Caco-2 (cell line): ENCODE measurements around the gene SERPING1. TPM values are rescaled to one million over a fixed set of nuclear protein-coding genes. Genes with fewer than 3 reads are reported as not detected.

Experiments
- BruUV-seq: library from RNA; stranded (reverse); fragments of 400-500 nt; replicated peaks from 2 replicates; lab custom pipeline; 2021; lab: Mats Ljungman, UMichigan
- CTCF ChIA-PET: fragments of 300-600 bp; sonication (Branson Sonifier 250); formaldehyde crosslinking; loops from one replicate; lab custom pipeline; 2022; ENCODE audit warnings: antibody characterized with exemption; lab: Charles Lee
- POLR2A ChIA-PET: fragments of 300-600 bp; sonication (Branson Sonifier 250); formaldehyde crosslinking; loops from one replicate; lab custom pipeline; 2022; ENCODE audit warnings: antibody characterized with exemption; lab: Charles Lee
- DNase-seq, 2 experiments: peaks; one replicate each; pipeline versions ENCODE4 v3.0.0 to v3.0.0-alpha.2; 2020 to 2022
- H3K27me3 ChIP-seq: replicated peaks from 2 replicates; pipeline ENCODE4 v1.6.0; 2011; ENCODE audit warnings: low read length; ENCODE audit not compliant: control insufficient read depth, insufficient read depth
- H3K36me3 ChIP-seq: 2 replicates; pipeline ENCODE4 v1.5.1; 2011; ENCODE audit warnings: low read length; ENCODE audit not compliant: control insufficient read depth, insufficient read depth
- H3K4me1 ChIP-seq: fragments of 250-450 bp; sonication (Bioruptor Pico); 2 replicates; pipeline ENCODE4 v1.5.1; 2020; ENCODE audit warnings: mild to moderate bottlenecking
- H3K4me3 ChIP-seq: 2 replicates; pipeline ENCODE4 v1.5.1; 2011; ENCODE audit warnings: low read depth, mild to moderate bottlenecking, control low read depth, low read length
- H3K9me3 ChIP-seq: fragments of 250-450 bp; sonication (Bioruptor Pico); 2 replicates; pipeline ENCODE4 v1.5.1; 2020; ENCODE audit warnings: mild to moderate bottlenecking, moderate library complexity
- H3K27ac Mint-ChIP-seq: one replicate; pipeline ENCODE4 v1.8.0; 2022; ENCODE audit warnings: mixed read lengths; ENCODE audit not compliant: unreplicated experiment
- H3K27me3 Mint-ChIP-seq: one replicate; pipeline ENCODE4 v1.8.0; 2022; ENCODE audit warnings: mixed read lengths; ENCODE audit not compliant: insufficient read depth, unreplicated experiment
- H3K36me3 Mint-ChIP-seq: one replicate; pipeline ENCODE4 v1.8.0; 2022; ENCODE audit warnings: mild to moderate bottlenecking, mixed read lengths; ENCODE audit not compliant: insufficient read depth, unreplicated experiment
- H3K4me1 Mint-ChIP-seq: one replicate; pipeline ENCODE4 v1.8.0; 2022; ENCODE audit warnings: low read depth, mixed read lengths; ENCODE audit not compliant: unreplicated experiment
- H3K4me3 Mint-ChIP-seq: one replicate; pipeline ENCODE4 v1.8.0; 2022; ENCODE audit warnings: mild to moderate bottlenecking, moderate library complexity, mixed read lengths; ENCODE audit not compliant: unreplicated experiment
- H3K9me3 Mint-ChIP-seq: one replicate; pipeline ENCODE4 v1.8.0; 2022; ENCODE audit warnings: mixed read lengths; ENCODE audit not compliant: unreplicated experiment
- intact Hi-C: fragments of 100-400 bp; cut with micrococcal nuclease; formaldehyde crosslinking; loops from one replicate; pipeline ENCODE4 v1.10.0; 2022; ENCODE audit not compliant: unreplicated experiment
- total RNA-seq: library from RNA; stranded (reverse); gene quantifications from 2 replicates; pipeline ENCODE4 v1.2.3, GENCODE V29; 2022
- TF ChIP-seq, protein P1 (sequence below), 2 experiments: fragments of 200-600 bp in 1 of 2; IDR thresholded peaks; 1 replicate in 1 of 2; 2 replicates in 1 of 2; pipeline versions ENCODE4 v1.5.1 to v1.8.0; 2011 to 2022; ENCODE audit warnings: antibody characterized with exemption in 1 of 2, control low read depth in 1 of 2, inconsistent platforms in 1 of 2, low read depth in 1 of 2, low read length in 1 of 2, mild to moderate bottlenecking in 1 of 2, moderate library complexity in 1 of 2; ENCODE audit not compliant: insufficient read depth in 1 of 2, severe bottlenecking in 1 of 2, unreplicated experiment in 1 of 2

The SERPING1 gene
- total RNA-seq, 1 experiment from 2014 or later: 3.8 TPM

DNA sequence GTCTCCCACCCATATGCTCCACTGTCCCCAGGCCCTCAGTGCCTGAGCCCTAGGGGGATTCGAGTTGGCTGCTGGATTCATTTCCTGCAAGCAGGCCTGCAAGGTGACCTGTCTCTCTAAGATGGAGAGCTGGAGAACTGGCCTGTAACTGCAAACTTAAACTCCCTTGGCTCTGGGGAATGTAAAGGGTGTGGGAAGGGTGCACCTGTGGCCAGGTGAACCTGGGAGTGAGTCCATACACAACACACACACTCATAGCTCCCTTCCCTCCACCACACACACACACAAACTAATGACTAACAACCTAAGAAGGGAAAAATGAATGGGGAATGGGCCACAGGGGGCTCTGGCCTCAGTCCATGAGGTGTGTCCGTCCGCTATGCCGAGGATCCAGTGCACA is 45.5 kb upstream of the SERPING1 start:
- Mint-ChIP-seq H3K4me1 (peaks cover 23% of the 10 kb centered on the region), H3K27me3 (no peaks in the 10 kb centered on the region), H3K36me3 (peaks cover 10% of the 10 kb centered on the region), H3K27ac (peak overlapping the region; percentile 99), H3K4me3 (peak overlapping the region; percentile 75), H3K9me3 (no peaks in the 10 kb centered on the region)
- Histone ChIP-seq H3K4me3 (no peak overlapping the region; the same call in 1 of the 2 replicates), H3K36me3 (no peaks in the 10 kb centered on the region), H3K27me3 (no peaks in the 10 kb centered on the region), H3K9me3 (no peaks in the 10 kb centered on the region), H3K4me1 (peaks cover 49% of the 10 kb centered on the region)
- TF ChIP-seq, protein P1, sequence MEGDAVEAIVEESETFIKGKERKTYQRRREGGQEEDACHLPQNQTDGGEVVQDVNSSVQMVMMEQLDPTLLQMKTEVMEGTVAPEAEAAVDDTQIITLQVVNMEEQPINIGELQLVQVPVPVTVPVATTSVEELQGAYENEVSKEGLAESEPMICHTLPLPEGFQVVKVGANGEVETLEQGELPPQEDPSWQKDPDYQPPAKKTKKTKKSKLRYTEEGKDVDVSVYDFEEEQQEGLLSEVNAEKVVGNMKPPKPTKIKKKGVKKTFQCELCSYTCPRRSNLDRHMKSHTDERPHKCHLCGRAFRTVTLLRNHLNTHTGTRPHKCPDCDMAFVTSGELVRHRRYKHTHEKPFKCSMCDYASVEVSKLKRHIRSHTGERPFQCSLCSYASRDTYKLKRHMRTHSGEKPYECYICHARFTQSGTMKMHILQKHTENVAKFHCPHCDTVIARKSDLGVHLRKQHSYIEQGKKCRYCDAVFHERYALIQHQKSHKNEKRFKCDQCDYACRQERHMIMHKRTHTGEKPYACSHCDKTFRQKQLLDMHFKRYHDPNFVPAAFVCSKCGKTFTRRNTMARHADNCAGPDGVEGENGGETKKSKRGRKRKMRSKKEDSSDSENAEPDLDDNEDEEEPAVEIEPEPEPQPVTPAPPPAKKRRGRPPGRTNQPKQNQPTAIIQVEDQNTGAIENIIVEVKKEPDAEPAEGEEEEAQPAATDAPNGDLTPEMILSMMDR (IDR thresholded peaks at IDR 0.05; ENCODE audit: insufficient read depth in 1 of 2, low read depth in 1 of 2, low read length in 1 of 2, severe bottlenecking in 1 of 2, unreplicated experiment in 1 of 2): no peak
- intact Hi-C loops: loop anchor here (1.0 kb wide), 2 partner anchors 22 to 59 kb away; partner anchors contain the start of gene TIMM10
- peak; percentile 50 to 52 for DNase-seq
- ChIA-PET POLR2A (interaction anchor here (0.6 to 1.5 kb wide), 4 partner anchors 8 to 58 kb away, joined by 4 to 13 read pairs (median 8); partner anchors contain the start of genes TIMM10 and UBE2L6), CTCF (interaction anchor here (0.8 to 2.1 kb wide), 11 partner anchors 16 to 206 kb away, joined by 3 to 13 read pairs (median 7); partner anchors contain the start of genes RTN4RL2, TIMM10 and UBE2L6)
- BruUV-seq: TSS peak; percentile 87

DNA sequence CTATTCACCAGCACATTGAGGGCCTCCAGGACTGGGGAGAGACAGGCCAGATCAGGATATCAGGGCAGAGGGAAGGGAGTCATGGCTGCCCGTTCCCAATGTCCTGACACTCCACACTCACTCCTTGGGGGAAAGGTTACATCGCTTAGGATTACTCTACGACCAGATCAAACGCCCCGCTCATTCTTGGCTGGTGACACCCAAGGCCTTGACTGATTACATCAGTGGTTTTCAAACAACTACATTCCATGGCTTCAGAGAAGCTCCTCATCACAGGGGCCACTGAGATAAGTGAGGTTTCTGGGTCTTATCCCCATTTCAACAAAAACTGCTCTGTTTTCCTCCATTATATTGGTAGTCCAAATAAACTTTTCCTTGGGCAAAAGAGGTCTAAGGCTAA is 45.0 kb upstream of the SERPING1 start:
- no peaks in the 10 kb centered on the region for H3K27me3 ChIP-seq
- H3K4me1 Mint-ChIP-seq: peaks cover 18% of the 10 kb centered on the region
- DNase-seq: peak; percentile 89 to 93
- H3K4me3 ChIP-seq: no peak overlapping the region; the same call in 1 of the 2 replicates
- no peaks in the 10 kb centered on the region for H3K36me3 ChIP-seq
- H3K9me3 ChIP-seq: no peaks in the 10 kb centered on the region
- H3K36me3 Mint-ChIP-seq: peaks cover 5% of the 10 kb centered on the region
- TF ChIP-seq, protein P1 (IDR thresholded peaks at IDR 0.05; ENCODE audit: insufficient read depth in 1 of 2, low read depth in 1 of 2, low read length in 1 of 2, severe bottlenecking in 1 of 2, unreplicated experiment in 1 of 2): peak in 1 of 2 experiments; percentile 8
- CTCF ChIA-PET: interaction anchor here (0.8 to 2.1 kb wide), 11 partner anchors 15 to 207 kb away, joined by 3 to 13 read pairs (median 7); partner anchors contain the start of genes RTN4RL2, TIMM10 and UBE2L6
- peak overlapping the region; percentile 99 for H3K27ac Mint-ChIP-seq
- BruUV-seq: TSS peak; percentile 91
- H3K9me3 Mint-ChIP-seq: no peaks in the 10 kb centered on the region
- intact Hi-C loops: loop anchor here (1.0 kb wide), 2 partner anchors 22 to 59 kb away; partner anchors contain the start of gene TIMM10
- H3K4me3 Mint-ChIP-seq: peak overlapping the region; percentile 75
- no peaks in the 10 kb centered on the region for H3K27me3 Mint-ChIP-seq
- H3K4me1 ChIP-seq: peaks cover 44% of the 10 kb centered on the region
- POLR2A ChIA-PET: interaction anchor here (1.0 to 1.5 kb wide), 3 partner anchors 9 to 59 kb away, joined by 4 to 13 read pairs (median 9); partner anchors contain the start of gene TIMM10

DNA sequence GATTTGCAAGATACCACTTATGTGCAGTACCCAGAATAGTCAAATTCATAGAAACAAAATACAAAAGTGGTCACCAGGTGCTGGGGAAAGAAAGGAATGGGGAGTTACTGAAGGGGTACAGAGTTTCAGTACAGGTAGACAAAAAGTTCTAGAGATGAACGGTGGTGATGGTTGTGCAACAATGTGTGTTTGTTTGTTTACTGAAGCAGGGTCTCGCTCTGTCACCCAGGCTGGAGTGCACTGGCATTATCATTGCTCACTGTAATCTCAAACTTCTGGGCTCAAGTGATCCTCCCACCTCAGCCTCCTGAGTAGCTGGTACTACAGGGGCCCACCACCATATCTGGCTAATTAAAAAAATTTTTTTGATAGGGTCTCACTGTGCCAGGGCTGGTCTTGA is 42.1 kb upstream of the SERPING1 start:
- DNase-seq: no peak
- Histone ChIP-seq H3K27me3 (no peaks in the 10 kb centered on the region), H3K4me3 (no peak overlapping the region), H3K4me1 (peaks cover 37% of the 10 kb centered on the region), H3K9me3 (no peaks in the 10 kb centered on the region), H3K36me3 (no peaks in the 10 kb centered on the region)
- H3K36me3 Mint-ChIP-seq: peaks cover 5% of the 10 kb centered on the region
- CTCF ChIA-PET: no interaction called here
- POLR2A ChIA-PET: interaction anchor here (0.6 kb wide), 1 partner anchor 90 kb away, joined by 5 read pairs; no protein-coding TSS in a partner anchor
- H3K4me3 Mint-ChIP-seq: no peak overlapping the region
- TF ChIP-seq, protein P1 (IDR thresholded peaks at IDR 0.05; ENCODE audit: insufficient read depth in 1 of 2, low read depth in 1 of 2, low read length in 1 of 2, severe bottlenecking in 1 of 2, unreplicated experiment in 1 of 2): no peak
- H3K4me1 Mint-ChIP-seq: peaks cover 17% of the 10 kb centered on the region
- H3K27me3 Mint-ChIP-seq: no peaks in the 10 kb centered on the region
- intact Hi-C loops: no loop called here
- BruUV-seq: no TSS peak
- no peaks in the 10 kb centered on the region for H3K9me3 Mint-ChIP-seq
- H3K27ac Mint-ChIP-seq: no peak overlapping the region
